ENCODE data around the gene INAFM1.

The INAFM1 gene

GRCh38 chr19:47310323-47310722 is 35.6 kb downstream of the INAFM1 start:
- no peak for DNase-seq (ENCODE audit: low read depth)

- DNase-seq (ENCODE audit: low read depth): no peak
Measured at GRCh38 chr19:47310819-47311218, 36.1 kb downstream of the INAFM1 start.

GRCh38 chr19:47312366-47313006 is 37.8 kb downstream of the INAFM1 start:
- DNase-seq (ENCODE audit: low read depth): no peak

- no peak for DNase-seq (ENCODE audit: low read depth)
Measured at GRCh38 chr19:47313754-47314295, 39.1 kb downstream of the INAFM1 start.

GRCh38 chr19:47315125-47315821 is 40.6 kb downstream of the INAFM1 start:
- peak; percentile 77 for DNase-seq (ENCODE audit: low read depth)

- no peak for DNase-seq (ENCODE audit: low read depth)
Measured at GRCh38 chr19:47316513-47316912, 41.8 kb downstream of the INAFM1 start.

GRCh38 chr19:47319923-47320871 is 45.5 kb downstream of the INAFM1 start:
- no peak for DNase-seq (ENCODE audit: low read depth)

- no peak for DNase-seq (ENCODE audit: low read depth)
Measured at GRCh38 chr19:47321630-47322029, 46.9 kb downstream of the INAFM1 start.

GRCh38 chr19:47322058-47322457 is 47.4 kb downstream of the INAFM1 start:
- no peak for DNase-seq (ENCODE audit: low read depth)

GRCh38 chr19:47323409-47323808 is 48.7 kb downstream of the INAFM1 start:
- DNase-seq (ENCODE audit: low read depth): no peak

GRCh38 chr19:47323872-47324271 is 49.2 kb downstream of the INAFM1 start:
- no peak for DNase-seq (ENCODE audit: low read depth)

GRCh38 chr19:47324502-47324901 is 49.8 kb downstream of the INAFM1 start:
- DNase-seq (ENCODE audit: low read depth): no peak
